C4-2B (cell line): Measurements from ENCODE around the gene DENND4A.

Experiments used
- H3K27ac ChIP-seq: fragments of 450-650 bp; 2 replicates; pipeline ENCODE4 v1.5.1; 2017
- CTCF ChIP-seq: fragments of 450-650 bp; conservative IDR thresholded peaks from 2 replicates; pipeline ENCODE4 v1.5.1; 2017; ENCODE audit warnings: mild to moderate bottlenecking
- ZFX ChIP-seq: fragments of 450-650 bp; IDR thresholded peaks from 2 replicates; pipeline ENCODE4 v1.6.1; 2017

Gene DENND4A

GRCh38 chr15:65769482-65769881, 22.6 kb downstream of the DENND4A start:
- H3K27ac ChIP-seq = no peak overlapping the region
- TF ChIP-seq CTCF (no peak), ZFX (no peak)

GRCh38 chr15:65767895-65768294, 24.2 kb downstream of the DENND4A start:
- TF ChIP-seq ZFX (no peak), CTCF (no peak)
- H3K27ac ChIP-seq = no peak overlapping the region

- TF ChIP-seq CTCF (no peak), ZFX (no peak)
- H3K27ac ChIP-seq = no peak overlapping the region
Measured at GRCh38 chr15:65767264-65767595, 24.9 kb downstream of the DENND4A start.

- TF ChIP-seq ZFX (no peak), CTCF (no peak)
- H3K27ac ChIP-seq = no peak overlapping the region
Measured at GRCh38 chr15:65766422-65767263, 25.4 kb downstream of the DENND4A start.

- no peak for TF ChIP-seq CTCF
- no peak for TF ChIP-seq ZFX
- no peak overlapping the region for H3K27ac ChIP-seq
Measured at GRCh38 chr15:65765106-65765505, 27.0 kb downstream of the DENND4A start.

- TF ChIP-seq ZFX = no peak
- no peak for TF ChIP-seq CTCF
- no peak overlapping the region for H3K27ac ChIP-seq
Measured at GRCh38 chr15:65762914-65763787, 28.9 kb downstream of the DENND4A start.

- TF ChIP-seq CTCF (no peak), ZFX (no peak)
- H3K27ac ChIP-seq = no peak overlapping the region
Measured at GRCh38 chr15:65762399-65762798, 29.7 kb downstream of the DENND4A start.
